ENCODE results near the gene TFPT.
"Not testable (repeated sequence)": the region's sequence is repeated elsewhere in the genome, so short reads cannot be mapped to it uniquely, and the experiment has no call there.

Gene TFPT

DNA sequence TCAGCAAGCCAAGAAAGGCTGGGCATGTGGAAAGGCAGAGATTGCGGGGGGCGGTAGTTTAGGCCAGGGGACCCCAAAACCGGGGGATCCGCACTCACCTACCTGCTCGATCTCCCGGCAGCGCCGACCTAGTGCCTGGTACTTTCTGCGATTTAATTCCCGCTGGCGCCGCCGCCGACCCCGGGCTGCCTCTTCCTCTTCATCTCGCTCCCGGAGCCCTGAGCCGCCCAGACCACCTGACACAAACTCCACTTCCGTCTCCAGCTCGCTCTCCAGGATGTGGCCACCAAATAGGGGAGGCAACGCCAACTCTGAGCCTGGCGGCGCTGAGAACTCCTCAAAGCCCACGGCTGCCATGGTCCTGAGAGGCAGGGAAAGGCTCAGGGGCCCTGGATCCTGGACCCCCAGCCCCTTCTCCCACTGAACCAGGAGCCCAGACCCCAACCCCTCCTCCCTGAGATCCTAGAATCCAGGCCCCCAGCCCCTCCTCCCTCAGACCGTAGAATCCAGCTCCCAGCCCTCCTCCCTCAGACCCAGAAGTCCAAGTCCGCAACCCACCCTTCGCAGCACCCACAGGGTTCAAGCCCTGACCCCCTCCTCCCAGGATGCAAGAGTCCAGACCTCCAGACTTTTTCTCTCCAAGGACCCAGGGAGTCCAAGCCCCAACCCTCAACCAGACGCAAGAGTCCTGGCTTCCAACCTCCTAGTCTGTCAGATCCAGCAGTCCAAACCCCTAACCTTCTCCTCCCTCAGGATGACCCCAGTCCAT, 933 bp downstream of the TFPT start:
- no peak for DNase-seq

DNA sequence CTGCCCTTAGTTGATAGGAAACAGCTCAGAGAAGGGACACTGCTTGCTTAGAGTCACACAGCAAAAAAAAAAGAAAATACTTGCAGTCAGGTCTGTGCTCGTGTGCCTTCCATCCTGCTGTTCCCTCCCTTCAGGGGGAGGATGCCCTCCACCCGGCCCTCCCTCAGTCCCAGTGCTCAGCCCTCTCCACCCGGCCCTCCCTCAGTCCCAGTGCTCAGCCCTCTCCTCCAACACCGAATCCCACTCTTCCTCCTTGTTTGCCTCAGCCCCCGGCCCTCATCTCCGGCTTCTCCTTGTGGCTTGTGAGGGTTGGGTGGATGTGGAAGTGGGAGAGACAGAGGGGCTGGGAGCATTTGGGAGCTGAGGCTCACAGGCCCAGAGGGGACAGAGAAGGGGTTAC, 5.8 kb downstream of the TFPT start:
- DNase-seq = no peak

DNA sequence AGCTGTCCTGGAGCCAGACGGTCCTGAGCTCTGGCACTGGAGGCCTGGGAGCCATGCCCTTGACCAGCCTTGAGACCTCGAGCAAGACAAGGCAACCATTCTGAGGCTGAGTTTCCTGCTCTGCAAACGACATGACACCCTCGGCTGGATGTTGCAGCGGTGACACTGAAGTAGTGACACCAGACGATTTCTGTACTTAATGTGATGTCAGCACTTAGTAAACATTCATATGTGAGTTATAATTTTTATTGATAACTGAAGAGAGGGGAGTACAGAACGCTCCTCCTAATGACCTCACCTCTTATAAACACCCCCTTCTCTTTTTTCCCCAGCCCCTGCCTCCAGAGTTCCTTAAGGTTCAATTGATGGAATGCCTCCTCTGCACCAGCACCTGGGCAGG, 7.0 kb downstream of the TFPT start:
- no peak for DNase-seq

DNA sequence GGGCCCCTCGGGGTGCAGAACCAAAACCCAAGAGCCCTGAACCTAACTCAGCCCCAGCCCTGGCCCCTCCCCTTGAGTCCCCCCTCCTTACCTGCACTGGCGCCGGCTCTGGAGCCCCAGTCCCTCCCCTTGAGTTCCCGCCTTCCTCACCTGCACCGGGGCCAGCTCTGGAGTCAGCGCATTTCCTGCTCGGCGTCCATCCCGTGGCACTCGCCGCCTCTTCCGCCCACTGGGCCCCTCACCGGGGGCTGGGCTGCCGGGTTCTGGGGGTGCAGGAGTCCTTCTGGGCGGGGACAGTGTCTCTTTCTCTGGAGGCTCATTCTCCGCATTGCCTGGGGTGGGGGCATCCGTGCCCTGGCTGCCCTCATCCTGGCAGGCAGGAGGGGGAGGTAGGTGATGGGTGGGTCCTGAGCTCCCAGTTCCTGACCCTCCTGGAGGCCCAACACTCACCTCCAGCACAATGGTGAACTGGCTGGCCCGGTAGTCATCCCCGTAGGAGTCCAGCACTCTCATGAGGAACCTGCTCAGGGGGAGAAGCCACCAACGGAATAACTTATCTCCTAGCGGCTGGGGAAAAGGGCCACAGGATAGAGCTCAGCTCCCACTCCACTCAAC, 7.5 kb downstream of the TFPT start:
- no peak for DNase-seq

DNA sequence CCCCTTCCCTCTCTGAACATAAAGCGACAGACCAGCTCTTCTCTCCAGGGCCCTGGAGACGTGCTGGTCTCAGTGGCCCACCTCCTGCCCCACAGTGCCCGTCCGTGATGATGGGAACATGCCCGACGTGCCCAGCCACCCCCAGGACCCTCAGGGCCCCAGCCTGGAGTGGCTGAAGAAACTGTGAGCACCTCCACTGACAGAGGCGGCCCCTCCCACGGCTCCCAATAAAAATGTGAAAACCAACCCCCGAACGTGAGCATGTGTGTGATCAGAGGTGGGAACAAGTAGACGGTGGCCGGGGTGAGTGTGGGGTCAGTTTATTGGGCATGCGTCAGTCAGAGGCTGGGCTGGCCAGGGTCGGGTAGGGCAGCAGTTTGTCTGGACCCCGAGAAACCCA, 8.7 kb downstream of the TFPT start:
- DNase-seq = no peak

DNA sequence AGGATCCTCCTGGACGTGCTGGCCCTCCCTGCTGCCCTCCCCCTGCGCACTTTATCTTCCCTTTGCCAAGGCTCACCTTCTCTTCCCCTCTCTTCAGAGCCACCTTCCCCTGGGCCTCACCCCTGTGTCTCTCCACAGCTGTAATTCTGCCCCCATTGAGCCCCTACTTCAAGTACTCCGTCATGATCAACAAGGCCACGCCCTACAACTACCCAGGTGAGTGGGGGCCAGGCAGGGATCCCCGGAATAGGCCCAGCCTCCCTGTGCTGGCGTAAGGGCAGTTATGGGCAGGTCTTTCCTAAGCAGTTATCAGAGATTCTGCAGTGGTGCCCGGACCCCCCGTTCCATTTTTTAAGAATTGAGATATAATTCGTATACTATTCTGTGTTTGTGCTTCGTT, 9.7 kb downstream of the TFPT start:
- no peak for DNase-seq

DNA sequence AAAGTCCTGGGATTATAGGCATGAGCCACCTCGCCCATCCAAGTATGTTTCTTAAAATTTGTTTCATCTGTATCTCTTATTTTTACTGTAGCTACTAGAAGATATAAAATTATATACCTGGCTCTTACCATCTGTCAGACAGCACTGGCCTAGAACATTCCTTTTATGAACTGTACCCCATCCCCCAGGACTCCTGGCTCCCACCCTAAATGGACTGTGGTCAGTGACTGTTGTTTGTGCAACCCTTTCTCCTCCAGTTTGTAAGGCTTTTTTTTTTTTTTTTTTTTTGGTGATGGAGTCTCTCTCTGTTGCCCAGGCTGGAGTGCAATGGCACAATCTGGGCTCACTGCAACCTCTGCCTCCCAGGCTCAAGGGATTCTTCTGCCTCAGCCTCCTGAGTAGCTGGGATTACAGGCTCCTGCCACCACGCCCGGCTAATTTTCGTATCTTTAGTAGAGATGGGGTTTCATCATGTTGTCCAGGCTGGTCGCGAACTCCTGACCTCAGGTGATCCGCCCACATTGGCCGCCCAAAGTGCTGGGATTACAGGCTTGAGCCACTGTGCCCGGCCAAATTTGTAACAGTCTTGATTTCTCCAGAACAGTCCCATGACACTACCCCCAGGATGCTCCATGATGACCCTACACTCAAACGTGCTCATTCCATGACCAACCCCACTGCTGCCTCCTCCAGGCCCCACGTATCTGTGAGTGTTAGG, 10.3 kb downstream of the TFPT start:
- no peak for DNase-seq

DNA sequence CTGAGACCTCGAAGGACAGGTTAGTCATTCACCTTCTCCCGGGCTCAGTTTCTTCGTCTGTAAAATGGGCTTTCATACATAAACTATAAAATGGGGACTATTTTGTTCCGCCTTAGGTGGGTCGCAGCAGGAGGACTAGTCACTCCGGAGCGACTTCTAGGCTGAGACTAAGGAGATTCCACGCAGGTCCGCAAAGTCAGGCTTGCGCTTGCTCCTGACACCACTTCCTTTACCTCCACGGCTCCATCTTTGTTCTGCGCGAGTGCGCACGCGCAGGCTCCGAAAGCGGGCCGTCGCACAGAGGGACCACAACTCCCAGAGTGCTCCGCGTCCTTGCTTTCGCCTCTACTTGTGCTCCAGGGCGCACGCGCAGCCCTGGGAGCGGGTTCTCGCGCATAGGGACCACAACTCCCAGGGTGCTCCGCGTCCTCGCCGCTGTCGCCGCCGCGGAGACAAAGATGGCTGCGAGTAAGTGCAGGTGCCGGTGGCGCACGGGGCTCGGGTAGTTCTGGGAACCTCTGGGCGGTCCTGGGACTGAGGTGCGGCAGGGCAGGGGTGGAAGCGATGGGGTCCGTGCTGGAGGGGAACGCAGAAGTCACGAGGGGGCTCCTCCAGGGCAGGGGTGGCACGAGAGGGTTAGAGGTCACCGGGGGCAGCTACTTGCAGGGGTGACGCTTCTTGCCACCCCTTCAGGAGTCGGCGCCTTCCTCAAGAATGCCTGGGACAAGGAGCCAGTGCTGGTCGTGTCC, 12.9 kb downstream of the TFPT start, which contains the start of gene NDUFA3:
Gene NDUFA3 (plus strand): TSS at position 435 of the 749 bp plus-strand sequence. CDS start 24 bp downstream, at position 459.
- DNase-seq = peak; percentile 88 to 97 (median 94)

DNA sequence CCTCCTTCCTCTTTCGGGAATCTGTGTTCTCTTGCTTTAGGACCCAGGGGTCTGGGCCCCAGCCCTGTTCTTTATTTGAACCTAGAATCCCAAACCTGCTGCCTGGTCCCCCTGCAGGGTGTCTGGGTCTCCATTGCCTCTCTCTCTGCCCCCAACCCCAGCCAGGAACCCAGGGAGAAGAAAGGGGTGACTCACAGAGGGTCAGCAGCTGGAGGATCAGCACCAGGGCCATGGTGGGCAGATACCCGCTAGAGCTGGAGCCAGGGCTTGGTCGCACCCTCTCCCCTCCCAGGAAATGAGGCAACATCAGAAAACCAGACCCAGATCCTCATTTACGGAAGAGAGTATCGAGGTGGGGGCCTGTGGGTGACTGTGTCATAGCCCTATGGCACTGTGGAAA, 14.9 kb downstream of the TFPT start, which contains the start of gene OSCAR:
Gene OSCAR (minus strand): TSS at position 243 of the 400 bp plus-strand sequence. CDS start 11 bp downstream, at position 232.
- DNase-seq = no peak

DNA sequence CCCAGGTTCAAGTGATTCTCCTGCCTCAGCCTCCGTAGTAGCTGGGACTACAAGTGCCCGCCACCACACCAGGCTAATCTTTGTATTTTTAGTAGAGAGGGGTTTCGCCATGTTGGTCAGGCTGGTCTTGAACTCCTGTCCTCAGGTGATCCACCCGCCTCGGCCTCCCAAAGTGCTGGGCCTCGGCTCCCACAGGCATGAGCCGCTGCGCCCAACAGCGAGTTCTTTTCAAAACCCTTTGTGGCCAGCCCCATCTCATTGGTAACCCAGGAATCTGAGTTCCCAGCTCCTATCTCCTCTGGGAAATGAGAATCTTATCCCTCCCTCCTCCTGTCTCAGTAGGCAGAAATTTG, 15.6 kb downstream of the TFPT start:
- not testable (repeated sequence) for DNase-seq

DNA sequence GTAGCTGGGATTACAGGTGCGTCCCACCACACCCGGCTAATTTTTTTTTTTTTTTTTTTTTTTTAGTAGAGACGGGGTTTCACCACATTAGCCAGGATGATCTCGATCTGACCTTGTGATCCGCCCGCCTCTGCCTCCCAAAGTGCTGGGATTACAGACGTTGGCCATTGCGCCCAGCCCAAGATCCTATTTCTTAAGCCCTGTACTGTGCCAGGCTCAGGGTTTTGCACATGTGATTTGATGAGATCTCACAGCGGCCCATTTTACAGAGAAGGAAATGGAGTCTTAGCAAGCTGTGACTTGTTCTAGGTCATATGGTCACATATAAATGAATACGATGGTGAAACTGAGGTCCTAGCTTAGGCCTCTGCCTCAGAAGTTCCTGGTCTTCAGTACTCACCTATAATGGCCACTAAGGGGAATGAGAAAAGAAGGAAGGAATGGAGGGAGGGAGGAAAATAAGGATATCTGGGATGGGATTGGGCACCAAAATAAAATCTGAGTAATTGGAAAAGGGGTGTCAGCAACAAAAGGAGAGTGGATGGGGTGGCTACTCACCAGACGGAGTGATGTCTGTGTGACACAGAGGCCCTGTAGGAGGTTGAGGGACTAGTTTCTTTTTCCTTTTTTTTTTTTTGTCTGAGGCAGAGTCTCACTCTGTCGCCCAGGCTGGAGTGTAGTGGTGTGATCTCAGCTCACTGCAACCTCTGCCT, 16.1 kb downstream of the TFPT start:
- DNase-seq = no peak

DNA sequence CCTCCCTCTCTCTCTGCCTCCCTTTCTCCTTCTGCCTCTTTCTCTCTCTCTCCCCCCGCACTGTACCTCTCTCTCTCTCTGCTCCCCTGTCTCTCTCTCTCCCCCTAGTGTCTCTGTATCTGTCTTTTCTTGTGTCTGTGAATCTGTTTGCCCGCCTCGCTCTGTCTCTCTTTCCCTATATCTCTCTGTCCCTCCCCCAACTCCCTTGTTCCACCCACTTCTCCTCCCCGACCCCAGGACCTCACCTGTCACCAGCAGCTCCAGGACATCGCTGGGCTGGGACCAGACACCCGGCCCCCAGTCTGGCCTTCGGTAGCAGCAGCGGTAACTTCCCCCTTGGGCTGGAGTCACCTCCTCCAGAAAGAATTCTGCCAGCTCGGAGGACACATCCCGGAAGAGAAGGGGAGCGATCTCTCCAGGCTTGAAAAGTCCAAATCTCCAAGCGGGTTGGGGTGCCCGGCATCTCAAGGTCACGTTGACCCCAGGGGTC, 18.8 kb downstream of the TFPT start:
- DNase-seq = no peak

DNA sequence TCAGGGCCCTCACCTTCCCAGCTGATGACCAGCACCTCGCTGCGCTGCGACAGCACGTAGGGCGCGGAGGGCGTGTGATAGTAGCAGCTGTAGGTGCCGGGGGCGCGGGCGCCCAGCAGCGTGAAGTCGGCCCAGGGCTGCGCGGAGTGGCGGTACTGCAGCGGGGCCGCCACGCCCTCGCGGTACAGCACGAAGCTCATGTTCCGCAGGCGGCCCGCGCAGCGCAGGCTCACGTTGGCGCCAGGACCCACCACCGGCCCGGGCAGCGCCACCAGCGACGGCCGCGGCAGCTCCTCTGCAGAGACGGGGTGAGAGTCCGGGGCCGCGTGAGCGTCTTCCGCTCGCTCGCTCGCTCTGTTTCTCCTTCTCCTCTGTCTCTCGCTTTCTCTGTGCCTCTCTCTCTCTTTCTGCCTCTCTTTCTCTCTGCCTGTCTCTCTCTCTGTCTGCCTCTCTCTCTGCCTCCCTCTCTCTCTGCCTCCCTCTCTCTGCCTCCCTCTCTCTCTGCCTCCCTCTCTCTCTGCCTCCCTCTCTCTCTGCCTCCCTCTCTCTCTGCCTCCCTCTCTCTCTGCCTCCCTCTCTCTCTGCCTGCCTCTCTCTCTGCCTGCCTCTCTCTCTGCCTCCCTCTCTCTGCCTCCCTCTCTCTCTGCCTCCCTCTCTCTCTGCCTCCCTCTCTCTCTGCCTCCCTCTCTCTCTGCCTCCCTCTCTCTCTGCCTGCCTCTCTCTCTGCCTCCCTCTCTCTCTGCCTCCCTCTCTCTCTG, 19.4 kb downstream of the TFPT start:
- peak in 2 of 4 experiments; percentile 22 to 44 for DNase-seq

DNA sequence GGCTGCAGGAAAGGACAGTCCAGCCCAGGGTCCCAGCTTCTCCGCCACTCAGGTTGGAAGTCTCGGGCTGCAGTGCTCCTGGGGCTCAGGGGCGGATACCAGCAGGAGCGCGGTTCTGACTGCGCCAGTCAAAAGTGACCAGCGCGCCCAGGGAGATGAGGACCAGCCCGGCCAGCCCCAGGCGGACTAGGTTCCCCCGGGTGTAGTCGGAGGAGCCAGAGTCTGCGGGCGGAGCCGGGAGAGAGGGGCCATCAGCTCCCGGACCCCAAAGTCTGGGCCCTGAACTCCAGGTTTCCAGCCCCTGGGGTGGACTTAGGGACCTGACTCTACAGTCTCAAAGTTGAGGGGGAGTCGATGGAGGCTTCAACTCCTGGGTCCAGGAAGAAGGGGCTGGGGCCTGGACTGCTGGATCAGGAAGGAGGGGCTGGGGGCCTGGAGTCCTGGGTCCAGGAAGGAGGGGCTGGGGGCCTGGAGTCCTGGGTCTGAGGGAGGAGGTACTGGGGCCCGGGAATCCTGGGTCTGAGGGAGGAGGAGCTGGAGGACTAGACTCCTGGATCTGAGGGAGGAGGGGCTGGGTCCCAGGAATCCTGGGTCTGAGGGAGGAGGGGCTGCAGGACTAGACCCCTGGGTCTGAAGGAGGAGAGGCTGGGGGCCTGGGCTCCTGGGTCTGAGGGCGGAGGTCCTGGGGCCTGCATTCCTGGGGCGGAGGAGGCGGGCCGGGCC, 20.2 kb downstream of the TFPT start:
- no peak for DNase-seq

DNA sequence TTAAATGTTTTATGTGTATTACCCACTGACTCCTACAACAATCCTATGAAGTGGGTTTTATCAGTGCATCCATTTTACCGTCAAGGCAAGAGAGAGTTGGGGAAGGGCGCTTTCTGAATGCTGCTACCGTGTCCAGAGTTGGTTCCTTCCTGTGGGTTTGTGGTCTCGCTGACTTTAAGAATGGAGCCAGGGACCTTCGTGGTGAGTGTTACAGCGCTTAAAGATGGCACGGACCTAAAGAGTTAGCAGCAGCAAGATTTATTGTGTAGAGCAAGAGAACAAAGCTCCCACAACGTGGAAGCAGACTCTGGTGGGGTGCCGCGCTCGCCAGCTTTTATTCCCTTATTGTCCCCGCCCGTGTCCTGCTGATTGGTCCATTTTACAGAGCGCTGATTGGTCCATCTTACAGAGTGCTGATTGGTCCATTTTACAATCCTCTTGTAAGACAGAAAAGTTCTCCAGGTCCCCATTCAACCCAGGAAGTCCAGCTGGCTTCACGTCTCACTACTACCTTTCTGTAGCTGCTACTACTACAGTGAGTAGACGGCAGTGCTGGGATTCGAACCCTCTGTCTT, 20.9 kb downstream of the TFPT start:
- DNase-seq = no peak

DNA sequence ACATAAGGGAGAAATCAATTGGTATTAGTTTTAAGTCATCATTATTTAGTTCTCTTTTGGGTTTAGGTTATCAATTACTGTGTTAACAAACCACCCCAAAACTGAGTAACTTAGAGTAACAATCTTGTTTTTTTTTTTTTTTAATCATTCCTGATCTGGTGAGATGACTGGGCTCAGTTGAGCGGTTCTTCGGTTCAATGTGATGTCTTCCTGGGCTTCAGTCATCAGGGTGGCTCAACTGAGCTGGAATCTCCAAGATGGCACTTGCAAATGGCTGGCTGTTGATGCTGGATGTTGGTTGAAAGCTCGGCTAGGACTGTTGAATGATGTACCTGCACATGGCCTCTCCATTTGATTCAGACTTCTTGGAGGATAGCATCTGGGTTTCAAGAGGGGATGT, 31.0 kb downstream of the TFPT start:
- no peak for DNase-seq

DNA sequence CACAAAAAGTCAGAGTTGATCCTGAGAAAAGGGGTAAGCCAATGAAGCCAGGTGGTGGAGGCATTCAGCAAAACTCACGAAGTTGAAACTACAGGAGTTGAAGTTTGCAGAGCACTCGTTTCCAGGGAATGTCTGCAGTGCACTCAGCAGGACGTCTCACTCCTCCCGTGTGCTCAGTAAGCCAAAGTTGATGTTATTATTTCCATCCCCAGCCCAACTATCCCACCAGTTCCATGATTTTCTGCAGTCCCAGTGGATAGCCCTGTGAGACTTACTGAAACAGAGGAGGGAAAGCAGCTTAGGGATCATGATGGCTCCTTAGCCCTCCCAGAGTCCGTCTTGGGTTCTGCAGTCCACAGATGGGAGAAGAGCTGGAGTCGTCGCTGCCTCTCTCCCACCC, 34.4 kb downstream of the TFPT start, which contains the start of gene TARM1:
Gene TARM1 (minus strand): TSS at position 334 of the 400 bp plus-strand sequence. CDS start 25 bp downstream, at position 309.
- DNase-seq = no peak

DNA sequence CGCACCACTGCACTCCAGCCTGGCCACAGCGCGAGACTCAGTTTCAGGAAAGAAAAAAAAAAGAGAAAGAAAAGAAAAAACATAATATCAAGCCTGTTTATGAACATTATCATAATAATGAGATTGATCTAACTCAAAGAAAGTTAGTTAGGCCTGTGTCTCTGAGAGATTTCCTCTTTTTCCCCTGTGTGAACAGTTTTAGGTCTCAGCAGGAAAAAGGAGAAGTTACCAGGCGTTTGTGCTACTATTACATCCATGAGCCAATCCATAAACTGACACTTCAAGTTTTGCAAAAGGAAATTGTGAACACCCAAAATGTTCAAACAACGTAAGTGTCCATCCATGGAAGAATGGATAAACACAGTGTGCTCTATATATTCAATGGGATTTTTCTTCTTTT, 38.1 kb downstream of the TFPT start:
- DNase-seq = no peak

DNA sequence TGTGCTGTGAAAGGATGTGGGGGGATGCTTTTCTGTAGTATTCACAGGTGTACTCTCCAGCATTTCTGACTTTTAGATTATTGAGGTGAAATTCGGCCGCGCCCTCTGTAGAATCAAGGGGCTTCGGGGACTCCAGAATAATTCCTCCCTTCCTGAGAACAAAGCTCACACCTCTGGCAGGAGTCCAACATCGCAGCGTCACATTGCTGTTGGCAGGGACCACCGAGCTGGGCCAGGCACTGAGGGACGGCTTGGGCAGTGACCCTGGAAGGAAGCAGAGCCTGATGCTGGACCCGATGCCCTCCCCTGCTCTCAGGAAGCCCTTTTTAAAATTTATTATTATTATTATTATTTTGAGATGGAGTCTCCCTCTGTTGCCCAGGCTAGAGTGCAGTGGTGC, 40.6 kb downstream of the TFPT start:
- no peak for DNase-seq

DNA sequence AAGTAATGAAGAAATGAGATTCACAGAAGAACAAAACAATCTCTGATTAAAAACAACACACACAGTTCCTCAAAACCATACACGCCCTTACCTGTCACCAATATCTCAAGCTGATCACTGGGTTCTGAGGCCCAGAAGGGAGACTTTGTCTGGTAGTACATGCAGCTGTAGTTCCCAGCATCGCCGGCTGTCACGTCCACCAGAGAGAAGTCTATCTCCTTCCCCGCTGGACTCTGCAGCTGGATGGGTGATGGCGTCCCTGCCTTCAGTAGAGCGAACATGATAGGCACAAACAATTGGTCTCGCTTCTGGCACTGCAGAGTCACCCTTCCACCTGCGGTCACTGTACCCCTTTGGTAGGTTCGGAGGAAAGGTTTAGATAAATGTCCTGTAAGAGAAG, 41.6 kb downstream of the TFPT start:
- DNase-seq = no peak

Data from activated CD4-positive, CD25-positive, alpha-beta regulatory T cell (primary cell).